RKO (cell line): ENCODE measurements around the gene TFF3.
"Not testable (repeated sequence)": the region's sequence is repeated elsewhere in the genome, so short reads cannot be mapped to it uniquely, and the experiment has no call there.

Experiments
- DNase-seq: peaks from one replicate; pipeline ENCODE4 v3.0.0-alpha.2; 2016; ENCODE audit warnings: low spot score

Gene TFF3

DNA sequence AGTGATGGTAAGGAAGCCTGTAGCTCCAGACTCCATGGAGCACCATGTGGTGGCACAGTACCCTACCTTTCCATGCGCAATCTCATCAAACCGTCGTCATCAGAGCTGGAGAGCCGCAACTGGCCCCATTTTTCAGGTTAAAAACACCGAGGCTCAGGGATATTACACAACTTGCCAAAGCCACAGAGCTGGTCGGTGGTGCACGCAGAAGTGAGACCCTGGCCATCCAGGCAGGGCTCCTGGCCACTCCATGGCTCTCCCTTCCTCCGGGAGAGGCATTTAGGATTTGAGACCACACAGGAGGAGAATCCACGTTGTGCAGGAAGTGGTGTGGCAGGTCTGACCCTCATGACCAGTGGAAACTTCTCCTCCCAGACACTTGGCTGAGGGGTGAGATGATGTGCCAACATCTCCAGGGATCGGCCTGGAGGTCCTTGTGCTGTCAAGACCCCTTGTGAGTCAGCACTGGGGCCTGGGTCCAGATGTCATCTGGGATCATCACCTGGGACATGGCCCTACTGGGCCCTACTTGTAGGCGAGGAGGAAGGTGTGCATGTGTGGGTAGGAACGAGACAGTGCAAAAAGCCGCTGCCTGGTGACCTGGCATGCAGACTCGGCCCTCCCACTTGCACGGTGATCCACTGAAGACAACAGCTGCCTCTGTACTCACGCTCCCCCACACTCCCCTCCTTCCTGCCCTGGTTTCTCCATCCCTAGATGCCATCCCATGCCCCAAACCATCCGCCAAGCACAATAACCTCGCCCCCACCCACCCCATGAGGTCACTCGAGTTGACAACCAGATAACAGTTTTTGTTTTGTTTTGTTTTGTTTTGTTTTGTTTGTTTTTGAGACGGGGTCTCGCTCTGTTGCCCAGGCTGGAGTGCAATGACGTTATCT, 10.4 kb downstream of the TFF3 start:
- DNase-seq: no peak

DNA sequence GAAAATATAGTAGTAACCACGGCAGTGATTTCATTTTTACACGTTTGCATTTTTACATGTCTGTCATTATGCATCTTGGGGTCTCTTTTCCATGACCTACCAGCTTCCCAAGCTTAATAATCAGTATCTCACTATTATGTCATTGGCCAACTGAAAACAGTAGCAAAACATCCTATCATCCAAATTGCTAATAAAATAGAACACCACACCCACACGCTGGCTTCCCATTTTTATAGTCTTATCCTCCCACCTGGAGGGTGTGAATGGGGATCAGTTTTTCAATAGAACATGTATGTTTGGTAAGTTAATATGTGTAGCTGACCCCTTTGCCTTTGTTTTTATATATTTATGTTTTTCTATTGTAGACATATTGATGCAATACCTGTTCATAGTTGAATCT, 11.8 kb downstream of the TFF3 start:
- no peak for DNase-seq

DNA sequence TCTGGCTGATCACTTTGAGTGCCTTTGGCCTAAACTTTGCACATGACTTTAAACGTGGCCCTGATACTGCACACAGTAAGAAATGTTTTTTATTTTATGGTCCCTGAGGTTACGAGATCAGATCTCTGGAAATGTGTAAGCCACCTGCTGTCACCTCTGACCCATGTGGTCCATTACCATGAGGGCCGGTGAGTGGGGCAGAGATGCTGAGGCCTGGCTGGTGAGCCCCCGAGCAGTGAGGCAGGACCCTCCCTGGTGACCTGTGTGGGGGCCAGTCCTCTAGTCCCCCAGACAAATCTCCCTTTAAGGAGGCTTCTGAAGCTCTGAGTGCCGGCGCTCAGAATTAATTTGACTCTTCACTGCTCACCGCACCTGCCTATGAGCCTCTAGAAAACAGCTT, 12.4 kb downstream of the TFF3 start:
- no peak for DNase-seq

DNA sequence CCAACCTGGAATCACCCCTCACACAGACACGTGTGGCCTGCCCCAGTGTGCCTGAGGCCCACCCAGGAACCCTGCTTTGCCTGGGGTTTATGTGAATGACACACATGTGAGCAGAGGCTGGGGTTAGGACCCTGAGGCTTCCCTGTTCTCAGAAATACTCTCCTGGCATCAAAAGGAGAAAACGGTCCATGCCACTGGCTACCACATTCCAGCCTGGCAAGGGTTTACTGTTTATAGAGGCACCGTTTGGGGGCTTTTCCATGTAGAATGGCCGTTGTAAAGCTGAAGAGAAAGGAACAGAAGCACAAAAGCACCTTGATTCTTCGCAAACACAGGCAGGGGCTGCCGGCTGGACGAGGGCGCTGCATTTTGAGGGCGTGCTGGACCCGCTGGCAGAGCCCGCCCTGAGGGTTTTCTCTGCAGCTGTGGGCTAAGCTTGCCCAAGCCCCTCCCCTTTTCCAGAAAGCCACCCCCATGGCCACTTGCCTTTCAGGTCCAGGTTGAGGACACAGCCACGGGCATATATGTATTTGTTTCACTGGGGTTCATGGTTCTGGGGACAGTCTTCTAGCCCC, 13.0 kb downstream of the TFF3 start:
- DNase-seq: no peak

DNA sequence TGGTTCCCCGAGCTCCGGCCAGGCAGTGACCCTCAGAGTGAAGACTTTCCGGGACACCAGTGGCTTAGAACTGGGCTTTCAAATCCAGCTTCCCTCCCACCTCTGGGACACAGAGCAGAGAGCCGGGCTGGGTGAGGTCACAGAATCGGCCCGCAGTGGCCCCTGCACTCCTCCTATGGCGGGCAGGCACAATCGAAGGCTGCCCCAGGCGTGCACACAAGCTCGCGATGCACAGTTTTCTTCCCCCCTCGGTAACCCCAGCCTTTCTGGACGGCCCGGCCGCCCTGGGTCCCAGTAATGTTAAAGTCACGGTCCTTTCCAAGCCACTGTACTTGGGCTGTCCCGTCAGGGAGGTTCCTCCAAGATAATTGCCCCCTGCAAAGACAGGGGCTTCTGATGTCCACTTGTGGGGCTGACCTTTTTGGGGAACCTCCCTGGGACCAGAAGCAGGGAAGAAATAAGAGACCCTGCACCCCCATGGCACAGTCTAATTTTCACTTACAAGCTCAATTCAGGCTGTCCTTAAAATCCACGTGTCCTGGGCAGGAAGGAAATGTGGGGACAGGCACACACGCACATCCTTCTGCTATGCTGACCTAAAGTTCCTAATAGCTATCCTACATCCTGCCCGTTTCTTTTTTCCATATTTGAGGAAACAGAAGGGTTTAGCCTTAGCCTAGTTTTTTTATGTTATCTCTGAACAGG, 13.7 kb downstream of the TFF3 start:
- no peak for DNase-seq

DNA sequence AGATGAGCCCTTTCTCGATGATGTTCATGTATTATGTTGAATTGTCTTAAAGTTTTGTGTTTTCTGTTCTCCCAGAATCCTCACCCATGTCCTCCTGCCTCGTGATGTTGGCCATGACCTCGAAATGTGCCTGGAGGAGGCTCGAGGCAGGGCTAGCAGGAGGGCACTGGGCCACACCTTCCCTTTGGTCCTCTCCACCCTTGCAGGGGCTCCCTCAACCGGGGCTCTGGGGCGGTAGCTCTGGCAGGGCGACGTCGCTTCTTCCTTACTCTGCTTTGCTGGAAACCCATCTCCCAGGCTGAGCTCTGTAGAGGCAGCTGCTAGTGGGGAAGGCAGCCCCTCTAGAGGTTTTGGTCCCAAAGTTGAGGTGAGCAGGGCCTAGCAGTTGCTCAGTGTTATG, 14.3 kb downstream of the TFF3 start:
- no peak for DNase-seq

DNA sequence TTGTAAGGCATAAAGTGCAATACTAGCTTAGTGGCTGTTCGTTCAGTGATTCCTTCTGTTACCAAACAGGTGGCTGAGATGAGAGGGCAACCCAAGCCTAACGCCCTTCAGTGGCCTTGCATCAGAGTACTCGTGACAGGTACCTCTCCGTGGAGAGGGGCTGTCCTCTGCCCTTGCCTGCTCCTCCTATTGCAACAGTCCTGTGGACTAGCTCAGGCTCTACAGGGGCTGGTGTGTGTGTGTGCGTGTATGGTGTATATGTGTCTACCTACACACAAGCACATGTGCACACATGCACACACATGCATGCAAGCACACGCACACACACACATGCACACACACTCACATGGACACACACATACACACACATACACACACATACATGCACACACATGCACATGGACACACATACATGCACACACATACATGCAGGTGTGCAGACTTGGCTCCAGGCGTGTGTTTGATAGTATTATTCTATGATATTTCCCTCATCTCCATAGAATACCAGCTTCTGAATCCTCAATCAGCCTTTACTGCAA, 15.1 kb downstream of the TFF3 start:
- no peak for DNase-seq

DNA sequence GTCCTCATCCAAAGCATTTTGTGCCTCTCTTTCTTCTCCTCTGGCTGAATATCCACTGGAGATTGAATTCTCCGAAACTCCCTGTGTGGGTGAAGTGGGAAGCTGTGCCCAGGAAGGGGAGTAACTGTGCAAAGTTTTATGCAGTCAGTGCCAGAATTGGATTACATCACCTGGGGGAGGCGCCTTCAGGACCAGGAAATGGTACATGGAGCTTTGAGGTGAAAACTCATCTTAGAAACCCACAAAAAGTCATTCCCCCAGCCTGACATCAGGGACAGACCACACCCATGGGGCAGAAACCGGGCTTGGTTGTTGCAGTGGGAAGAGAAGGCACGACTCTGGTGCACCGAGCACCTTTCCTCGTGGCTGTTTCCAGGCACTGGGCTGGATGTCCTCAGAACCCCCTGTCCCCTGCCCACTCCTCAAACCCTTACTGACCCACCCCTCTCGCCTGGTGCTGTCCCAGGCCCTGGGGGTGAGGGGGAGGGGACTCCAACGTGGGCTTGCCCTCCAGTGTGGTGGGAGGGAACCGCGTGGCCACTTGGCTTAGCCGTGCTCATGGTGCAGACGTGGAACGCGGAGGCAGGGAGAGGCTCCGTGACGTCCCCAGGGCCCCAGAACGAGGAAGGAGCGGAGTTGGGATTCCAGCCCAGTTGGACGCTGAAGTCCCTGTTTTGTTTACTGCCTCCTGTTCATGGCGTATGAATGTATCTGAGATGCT, 15.7 kb downstream of the TFF3 start:
- DNase-seq: no peak

DNA sequence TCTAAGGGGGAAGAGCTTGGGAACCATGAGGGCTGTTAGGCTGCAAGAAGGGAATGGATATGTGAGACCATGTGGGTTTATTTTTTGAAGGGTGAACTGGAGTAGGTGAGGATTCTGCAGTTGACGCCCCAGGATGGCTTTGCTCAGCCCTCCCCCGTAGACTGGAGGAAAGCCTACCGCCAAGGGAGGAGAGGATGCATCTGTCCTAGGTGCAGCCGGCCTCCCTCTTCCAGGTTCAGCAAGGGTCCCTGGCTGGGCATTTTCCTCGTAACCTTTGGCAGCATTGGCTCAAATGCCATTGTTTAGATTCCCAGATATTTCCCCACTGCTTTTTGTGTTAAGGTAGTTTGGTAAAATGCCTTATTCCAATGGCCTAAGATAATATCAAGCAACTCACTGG, 16.6 kb downstream of the TFF3 start:
- DNase-seq: no peak

DNA sequence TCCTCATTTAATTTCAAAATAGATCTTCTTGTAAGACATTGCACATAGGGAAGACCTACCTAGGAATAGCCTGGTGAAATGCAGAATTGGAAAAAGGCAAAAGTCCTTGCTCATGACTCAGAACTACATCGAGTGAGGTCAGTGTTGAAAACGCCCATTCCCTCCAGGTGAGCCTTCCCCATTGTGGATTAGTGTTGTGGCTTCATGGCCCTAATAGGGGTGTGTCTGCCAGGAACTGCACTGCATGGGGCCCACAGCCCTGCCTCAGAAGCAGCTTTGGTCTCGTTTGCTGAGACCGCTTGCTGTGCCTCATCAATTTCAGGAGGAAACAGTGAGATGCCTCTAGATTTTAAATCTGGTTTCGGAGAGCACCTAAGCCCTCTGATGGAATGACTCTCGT, 17.0 kb downstream of the TFF3 start:
- DNase-seq: no peak

DNA sequence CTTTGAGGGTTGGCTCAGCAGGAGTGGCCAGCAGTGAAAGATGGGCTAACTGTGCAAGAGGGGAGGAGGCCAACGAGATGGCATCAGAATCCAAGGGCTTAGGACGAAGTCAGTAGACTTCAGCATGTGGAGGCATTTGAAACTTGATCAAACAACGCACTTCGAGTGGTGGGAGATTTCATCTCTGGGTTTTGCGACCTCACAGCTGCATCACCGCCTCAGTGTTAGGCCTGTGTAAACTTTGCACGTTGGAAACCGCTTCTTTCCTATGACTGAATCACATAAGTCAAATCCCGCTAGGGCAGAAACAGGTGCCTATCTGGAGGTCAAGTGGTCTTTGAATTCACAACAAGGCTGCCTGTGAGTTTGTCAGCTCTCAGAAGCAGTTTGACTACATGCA, 17.8 kb downstream of the TFF3 start:
- DNase-seq: no peak

DNA sequence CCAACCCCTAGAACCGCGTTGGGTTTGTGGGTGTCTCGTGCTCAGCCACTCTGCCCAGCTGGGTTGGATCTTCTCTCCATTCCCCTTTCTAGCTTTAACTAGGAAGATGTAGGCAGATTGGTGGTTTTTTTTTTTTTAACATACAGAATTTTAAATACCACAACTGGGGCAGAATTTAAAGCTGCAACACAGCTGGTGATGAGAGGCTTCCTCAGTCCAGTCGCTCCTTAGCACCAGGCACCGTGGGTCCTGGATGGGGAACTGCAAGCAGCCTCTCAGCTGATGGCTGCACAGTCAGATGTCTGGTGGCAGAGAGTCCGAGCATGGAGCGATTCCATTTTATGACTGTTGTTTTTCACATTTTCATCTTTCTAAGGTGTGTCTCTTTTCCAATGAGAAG, 18.7 kb downstream of the TFF3 start:
- no peak for DNase-seq

DNA sequence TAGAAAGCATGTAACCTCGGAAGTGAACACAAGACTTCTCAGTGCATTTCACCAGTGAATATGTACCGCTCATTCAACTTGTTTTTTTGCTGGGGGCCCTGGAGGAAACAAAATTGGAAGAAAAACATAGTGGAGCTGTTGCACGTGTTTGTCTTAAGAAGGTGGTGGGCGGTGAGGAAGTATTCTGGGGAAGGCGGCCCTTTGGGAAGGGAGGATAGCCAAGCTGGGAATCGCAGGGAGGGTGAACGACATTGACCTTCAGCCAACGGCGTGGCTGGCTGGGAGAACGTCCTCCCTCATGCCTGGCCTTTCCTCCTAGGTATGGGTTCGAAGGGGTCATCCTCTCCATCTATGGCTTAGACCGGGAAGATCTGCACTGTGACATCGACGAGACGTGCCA, 19.4 kb downstream of the TFF3 start:
- DNase-seq: no peak

DNA sequence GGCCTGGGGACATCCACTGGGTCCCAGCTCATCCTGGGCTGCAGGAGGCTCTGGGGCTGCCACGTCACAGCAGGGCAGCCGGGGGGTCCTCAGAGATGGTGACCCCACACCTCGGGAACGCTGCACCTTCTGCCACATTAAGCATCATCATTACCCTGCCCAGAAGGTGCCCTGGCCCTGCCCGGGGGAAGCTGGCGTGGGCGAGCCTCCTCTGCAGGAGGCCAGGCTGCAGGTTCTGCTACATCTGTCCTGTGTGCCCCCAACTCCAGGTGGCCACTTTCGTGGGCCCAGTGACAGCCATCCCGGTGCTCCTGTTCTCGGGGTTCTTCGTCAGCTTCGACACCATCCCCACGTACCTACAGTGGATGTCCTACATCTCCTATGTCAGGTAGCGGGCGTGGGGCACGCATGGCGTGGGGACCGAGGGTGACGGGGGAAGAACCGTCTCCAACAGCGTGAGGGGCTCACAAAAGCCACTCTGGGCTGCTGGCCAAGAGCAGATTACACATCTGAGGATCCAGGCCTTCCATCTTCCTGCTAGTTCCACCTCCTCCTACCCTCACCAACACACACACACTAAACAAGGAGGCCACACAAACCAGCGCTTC, 20.8 kb downstream of the TFF3 start:
- DNase-seq: no peak

DNA sequence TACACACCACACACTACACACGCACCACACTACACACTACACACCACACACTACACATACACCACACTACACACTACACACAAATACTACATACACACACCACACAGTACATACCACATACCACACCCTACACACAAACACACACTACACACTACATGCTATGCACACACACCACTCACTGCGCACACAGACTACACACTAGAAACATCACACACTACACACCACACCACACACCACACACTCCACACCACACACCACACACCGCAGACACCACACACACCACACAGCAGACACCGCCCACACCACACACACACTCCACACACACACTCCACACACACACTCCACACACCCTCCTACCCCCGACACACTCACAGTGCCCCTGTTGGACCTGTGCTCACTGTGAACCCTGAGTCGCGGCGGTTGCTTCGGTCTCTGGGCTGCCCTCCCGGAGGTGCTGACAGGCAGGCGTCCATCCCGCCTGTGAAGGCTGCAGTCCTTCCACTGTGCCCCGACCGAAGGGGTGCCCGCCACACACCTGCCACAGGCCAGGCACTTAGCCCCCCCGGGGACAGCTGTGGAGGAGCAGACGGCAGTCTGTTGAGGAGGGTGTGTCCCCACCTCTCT, 21.4 kb downstream of the TFF3 start:
- DNase-seq: no peak

DNA sequence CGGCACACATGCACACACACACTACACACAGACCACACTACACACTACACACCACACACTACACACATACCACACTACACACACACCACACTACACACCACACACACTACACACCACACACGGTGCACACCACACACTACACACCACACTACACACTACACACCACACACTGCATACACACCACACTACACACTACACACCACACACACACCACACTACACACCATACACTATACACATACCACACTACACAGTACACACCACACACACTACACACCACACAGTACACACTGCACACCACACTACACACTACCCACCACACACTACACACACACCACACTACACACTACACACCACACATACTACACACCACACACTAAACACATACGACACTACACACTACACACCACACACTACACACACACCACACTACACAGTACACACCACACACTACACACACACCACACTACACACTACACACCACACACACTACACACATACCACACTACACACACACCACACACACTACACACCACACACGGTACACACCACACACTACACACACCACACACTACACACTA, 22.6 kb downstream of the TFF3 start:
- DNase-seq: not testable (repeated sequence)

DNA sequence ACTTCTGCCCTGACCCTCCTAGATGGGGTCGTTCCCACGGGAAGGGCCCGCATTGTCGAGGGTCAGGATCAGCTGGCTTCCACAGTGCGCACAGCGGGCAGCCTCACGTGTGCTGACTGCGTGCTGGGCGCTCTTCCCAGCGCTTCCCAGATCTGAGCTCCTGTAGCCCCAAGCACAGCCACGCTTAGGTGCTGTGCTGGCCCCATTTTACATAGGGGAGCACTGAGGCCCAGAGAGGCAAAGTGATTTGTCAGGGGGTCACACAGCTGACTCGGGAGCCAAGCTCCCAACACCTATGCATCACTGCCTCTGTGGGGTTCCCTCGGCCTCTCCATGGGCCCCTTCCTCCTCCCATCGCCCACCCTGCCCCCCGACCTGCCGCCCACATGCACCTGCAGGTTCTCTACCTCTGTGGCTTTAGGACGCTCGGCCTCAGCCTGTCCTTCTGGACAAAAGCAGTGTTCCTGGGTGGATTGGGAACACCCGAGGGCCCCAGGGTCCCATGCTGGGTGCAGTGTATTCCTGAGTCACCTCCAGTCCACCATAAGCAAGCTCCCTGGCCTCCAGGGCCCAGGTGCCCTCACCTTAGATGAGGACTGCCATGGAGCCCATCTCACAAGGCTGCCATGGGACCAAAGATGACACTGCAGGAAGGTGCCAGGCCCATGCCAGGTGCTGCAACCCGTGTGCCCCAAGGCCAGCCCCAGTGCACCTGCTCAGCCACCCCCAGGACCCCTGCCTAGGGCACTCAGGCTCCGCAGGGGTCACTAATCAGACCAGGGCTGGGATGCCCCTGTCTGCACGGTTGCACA, 23.3 kb downstream of the TFF3 start:
- no peak for DNase-seq

DNA sequence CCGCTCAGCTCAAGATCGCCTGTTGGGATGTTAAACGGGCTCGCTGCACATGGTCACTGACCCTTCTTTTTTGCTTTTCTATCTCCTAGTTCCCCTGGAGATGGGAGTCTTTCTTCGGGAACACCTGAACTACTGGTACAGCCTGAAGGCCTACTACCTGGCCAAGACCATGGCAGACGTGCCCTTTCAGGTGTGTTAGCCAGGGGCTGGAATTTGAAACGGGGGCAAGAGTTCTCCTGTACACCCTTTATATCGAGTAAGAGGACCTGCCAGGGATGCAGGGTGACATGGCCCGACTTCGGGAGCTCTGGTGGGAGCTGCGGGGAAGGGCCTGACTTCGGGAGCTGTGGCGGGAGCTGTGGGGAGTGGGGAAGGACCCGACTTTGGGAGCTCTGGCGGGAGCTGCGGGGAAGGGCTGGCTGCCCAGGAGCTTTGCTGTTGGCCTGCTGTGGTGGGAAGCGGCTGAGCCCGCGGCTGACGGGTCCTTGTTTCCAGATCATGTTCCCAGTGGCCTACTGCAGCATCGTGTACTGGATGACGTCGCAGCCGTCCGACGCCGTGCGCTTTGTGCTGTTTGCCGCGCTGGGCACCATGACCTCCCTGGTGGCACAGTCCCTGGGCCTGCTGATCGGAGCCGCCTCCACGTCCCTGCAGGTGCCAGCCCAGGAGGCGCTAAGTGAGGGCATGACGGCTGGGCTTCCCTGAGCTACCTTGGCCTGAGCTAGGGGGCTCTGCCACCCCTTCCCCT, 24.0 kb downstream of the TFF3 start:
- DNase-seq: no peak

DNA sequence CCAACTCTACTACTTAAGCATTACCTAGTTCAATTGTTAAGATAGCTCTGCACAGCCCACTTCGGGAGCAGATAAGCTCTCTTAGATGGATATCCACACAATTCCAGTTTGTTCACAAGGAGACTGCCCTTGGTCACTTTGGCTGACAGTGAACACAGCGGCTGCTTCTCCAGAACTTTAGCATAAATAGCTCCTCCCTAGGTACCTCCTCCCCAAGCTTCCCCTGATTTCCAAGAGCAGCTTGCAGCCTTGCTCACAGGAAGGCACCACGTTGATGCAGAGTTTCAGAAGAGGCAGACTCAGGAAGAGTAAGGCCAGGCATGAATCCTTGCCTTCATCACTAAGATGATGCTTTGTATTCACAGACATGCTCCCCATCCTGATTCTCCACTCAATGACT, 24.7 kb downstream of the TFF3 start:
- no peak for DNase-seq
